NCI-H524 (cell line): ENCODE results near the gene LHX4.
A peak's percentile ranks its signal among the peaks of the same experiment; 100 is the strongest.

Source experiments
- DNase-seq, 2 experiments: peaks; one replicate each; lab custom pipeline; 2025; lab: John Stamatoyannopoulos, UW

The LHX4 gene

DNA sequence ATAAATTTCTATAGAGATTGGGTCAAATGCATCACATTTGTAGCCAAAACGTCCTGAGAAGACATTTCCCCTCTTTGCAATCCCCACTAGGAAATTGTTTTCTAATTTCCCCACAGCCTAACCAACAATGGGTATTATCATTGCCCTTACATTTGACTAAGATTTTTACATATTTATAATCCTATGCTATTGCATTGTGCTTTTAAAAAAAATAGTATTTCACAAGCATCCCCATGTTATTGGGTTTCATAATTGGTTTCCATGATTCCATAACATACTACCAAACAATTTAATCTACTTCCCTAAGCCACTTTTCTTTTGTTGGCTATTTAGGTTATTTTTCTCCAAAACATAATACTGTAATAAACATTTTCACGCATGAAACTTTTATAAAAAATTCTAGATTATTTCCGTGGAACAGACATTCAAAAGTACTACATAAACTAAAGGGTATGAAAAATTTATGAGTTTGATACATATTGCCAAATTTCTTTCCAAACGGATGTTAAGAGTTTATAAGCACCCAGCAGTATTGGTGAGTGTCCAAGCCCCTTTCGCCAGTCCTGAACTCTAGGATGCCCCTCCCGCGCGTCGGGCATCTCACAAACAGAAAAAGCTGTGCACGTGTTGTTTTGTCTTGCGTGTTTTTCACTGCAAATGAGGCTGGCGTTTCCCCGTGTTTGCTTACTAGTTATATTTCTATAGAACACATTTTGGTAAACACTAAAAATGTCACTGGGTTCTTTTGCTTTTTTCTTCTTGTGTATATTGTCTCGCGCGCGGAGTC lies 2.0 kb upstream of the LHX4 start:
- no peak for DNase-seq

- peak in 1 of 2 experiments; percentile 38 for DNase-seq
Measured at GRCh38 chr1:180228648-180229482, 1.2 kb upstream of the LHX4 start.

DNA sequence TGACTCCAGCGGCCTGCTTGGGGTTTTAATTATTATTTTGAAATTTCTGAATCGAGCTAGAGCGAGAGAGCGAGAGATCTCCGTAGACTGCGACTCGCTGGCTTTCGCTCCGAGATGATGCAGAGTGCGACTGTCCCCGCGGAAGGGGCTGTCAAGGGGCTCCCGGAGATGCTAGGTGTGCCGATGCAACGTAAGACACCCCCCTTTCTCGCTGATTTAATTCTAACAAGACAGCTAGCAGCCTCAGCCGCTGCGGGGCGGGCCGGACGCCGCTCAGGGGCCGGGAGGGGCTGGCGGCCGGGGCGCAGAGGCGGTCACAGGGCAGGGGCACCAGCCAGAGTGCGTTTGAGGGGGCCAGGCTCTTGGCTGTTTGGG lies 339 bp downstream of the LHX4 start:
- peak in 1 of 2 experiments; percentile 57 for DNase-seq

DNA sequence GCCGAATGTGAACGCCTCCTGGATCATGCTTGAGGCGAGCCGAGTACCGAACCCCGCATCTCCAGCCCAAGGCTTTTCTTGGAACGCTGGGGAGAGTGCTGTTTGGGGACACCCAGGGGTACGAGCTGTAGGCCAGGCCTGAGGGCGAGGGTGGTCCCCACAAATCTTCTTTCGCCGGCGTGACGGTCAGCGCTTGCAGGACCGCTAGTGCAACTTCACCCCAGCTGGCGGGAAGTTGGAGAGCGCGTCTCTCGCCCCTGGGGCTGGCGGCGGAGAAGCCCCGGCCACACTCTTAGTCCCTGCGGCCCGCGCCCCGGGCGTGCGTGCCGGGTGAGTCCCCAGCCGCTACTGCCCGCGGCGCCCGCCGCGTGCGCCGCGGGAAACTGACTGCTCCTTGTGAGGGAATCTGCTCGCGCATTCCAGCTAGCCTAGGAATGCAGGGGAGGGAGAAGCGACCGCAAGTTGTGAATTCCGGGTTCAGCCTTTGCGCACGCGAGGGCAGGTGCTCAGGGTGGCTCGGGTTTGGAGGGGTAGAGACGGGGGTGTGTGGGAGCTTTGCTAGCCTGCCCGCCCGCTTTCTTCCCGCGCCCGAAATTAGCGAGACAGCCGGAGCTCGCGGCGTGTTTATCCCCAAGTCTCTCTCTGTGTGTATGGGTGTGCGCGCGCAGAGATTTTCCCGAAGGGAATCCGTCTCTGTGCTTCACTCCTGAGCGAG lies 884 bp downstream of the LHX4 start:
- DNase-seq: peak in 1 of 2 experiments; percentile 31

GRCh38 chr1:180231506-180231921 lies 1.4 kb downstream of the LHX4 start:
- peak; percentile 50 to 83 for DNase-seq

GRCh38 chr1:180231936-180232335 lies 1.9 kb downstream of the LHX4 start:
- peak in 1 of 2 experiments; percentile 26 for DNase-seq

- DNase-seq: no peak
Measured at GRCh38 chr1:180232521-180233043, 2.5 kb downstream of the LHX4 start.

DNA sequence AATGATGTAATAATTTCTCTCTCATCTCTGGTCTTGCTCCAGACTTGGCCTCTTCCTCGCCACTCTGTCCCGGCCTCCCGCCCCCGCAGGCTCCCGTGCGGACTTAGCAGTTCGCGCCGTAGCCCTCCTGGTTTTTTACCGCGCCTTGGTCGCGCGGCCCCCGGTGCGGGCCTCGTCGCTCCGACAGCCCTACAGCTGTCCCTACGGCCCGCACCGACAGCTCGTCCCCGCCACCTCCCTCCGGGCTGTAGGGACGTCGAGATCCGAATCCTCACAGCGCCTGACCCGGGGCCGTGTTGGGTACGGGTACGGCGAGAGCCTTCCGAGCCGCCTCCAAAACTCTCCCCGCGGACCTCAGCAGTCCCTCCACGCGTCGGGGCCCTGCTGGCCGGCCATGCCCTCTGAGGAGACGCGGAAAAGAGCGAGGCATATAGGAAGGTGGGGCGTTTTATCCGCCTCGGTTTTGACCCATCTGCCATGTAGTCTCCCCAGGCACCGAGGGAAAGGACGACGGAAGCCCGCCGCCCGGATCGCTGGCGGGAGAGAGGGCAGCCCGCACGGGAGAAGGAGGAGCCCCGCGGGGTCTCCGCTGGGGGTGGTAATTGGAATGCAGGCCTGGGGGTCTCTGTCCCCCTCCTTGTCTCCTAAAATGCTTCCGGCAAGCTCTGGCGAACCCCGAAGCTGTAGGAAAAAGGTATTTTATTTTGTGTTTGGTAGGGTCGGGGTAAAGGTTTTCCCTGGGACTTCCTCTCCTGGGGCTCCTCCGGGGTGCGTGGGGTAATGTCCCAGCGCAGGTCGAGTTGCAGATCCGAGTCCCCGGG lies 3.3 kb downstream of the LHX4 start:
- no peak for DNase-seq

- DNase-seq: peak in 1 of 2 experiments; percentile 42
Measured at GRCh38 chr1:180234369-180235076, 4.5 kb downstream of the LHX4 start.

- no peak for DNase-seq
Measured at GRCh38 chr1:180235077-180235501, 5.0 kb downstream of the LHX4 start.

- DNase-seq: peak in 1 of 2 experiments; percentile 40
Measured at GRCh38 chr1:180235502-180236239, 5.6 kb downstream of the LHX4 start.

- no peak for DNase-seq
Measured at GRCh38 chr1:180236698-180237509, 6.8 kb downstream of the LHX4 start.

DNA sequence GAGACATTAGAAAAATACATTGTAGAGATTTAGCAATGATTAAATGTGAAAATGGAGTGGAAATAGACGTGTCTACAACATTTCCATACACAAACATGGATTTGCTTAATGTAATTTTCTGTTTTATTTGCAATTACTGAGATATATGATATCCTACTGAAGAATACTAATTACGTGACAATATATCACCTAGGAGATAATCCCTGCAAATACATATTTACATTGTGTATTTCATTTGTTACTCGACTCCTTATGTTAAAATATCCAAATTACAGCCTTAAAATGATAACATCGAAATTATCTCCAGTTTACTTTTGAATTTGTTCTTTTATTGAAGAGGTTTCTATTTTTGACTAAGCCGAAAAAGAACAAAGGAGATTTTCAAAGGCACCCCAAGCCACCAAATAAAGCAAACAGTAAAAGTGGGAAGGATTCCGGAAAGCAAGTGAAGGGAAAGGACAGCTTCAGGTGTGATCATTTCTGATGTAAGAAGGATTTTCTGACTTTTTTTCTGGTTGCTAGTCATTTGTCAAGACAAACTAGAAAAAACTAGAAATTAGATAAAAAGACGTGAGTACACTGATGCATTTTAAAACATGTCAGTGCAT lies 7.9 kb downstream of the LHX4 start:
- no peak for DNase-seq

DNA sequence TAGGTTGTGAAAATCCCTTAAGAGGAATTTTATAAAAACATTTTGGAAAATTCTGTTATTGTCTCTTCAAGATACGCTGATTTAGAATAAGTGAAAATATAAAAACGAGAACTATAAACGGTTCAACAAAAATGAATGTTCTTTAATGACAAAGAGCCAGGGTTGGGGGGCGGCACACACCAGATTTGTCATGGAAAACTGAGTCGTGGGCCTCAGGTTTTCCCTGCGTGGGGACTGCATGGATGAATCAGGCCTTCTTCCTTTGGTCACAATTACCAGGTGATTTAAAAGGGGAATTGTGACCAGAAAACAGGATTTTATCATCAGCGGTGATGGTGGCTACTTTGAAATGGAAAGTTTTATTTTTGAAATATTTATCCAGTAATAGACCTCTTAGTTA lies 8.6 kb downstream of the LHX4 start:
- DNase-seq: no peak

GRCh38 chr1:180239145-180240096 lies 9.4 kb downstream of the LHX4 start:
- no peak for DNase-seq

- DNase-seq: no peak
Measured at GRCh38 chr1:180241716-180242544, 11.9 kb downstream of the LHX4 start.
